Keratinocyte (primary cell): ENCODE data around the gene OPALIN. TPM values are rescaled to one million over a fixed set of nuclear protein-coding genes. Genes with fewer than 3 reads are reported as not detected.

ENCODE experiments used
- DNase-seq: peaks from one replicate; pipeline ENCODE4 v3.0.0-alpha.2; 2011; ENCODE audit warnings: low read depth, missing footprints, low spot score
- FAIRE-seq: peaks from 2 replicates; lab custom pipeline; 2011; peaks lifted over from hg19 to GRCh38; lab: Jason Lieb, UNC
- H2AFZ ChIP-seq: 2 replicates; pipeline ENCODE4 v1.6.0; 2012; ENCODE audit warnings: low read length, control low read depth, inconsistent platforms; ENCODE audit not compliant: control insufficient read depth
- H3K27ac ChIP-seq: 2 replicates; pipeline ENCODE4 v1.5.1; 2011; ENCODE audit warnings: low read length; ENCODE audit not compliant: control insufficient read depth, insufficient read depth
- H3K27me3 ChIP-seq: 3 replicates; pipeline ENCODE4 v1.6.0; 2011; ENCODE audit warnings: low read length; ENCODE audit not compliant: control insufficient read depth, insufficient read depth; ENCODE audit errors: extremely low read depth
- H3K36me3 ChIP-seq, 2 experiments: 2 replicates in 1 of 2; 3 replicates in 1 of 2; pipeline ENCODE4 v1.5.1; 2011; ENCODE audit warnings: low read length in 2 of 2, mild to moderate bottlenecking in 1 of 2; ENCODE audit not compliant: control insufficient read depth in 2 of 2, insufficient read depth in 2 of 2; ENCODE audit errors: extremely low read depth in 1 of 2
- H3K4me1 ChIP-seq: 3 replicates; pipeline ENCODE4 v1.5.1; 2011; ENCODE audit warnings: low read length; ENCODE audit not compliant: control insufficient read depth, insufficient read depth; ENCODE audit errors: extremely low read depth
- H3K4me2 ChIP-seq: 3 replicates; pipeline ENCODE4 v1.6.0; 2011; ENCODE audit warnings: low read depth, low read length; ENCODE audit not compliant: control insufficient read depth, insufficient read depth; ENCODE audit errors: extremely low read depth
- H3K4me3 ChIP-seq, 3 experiments: fragments of 200-600 bp in 1 of 3; sonication (generic) in 1 of 3; 2 replicates in 2 of 3; 3 replicates in 1 of 3; pipeline ENCODE4 v1.5.1; 2011 to 2016; ENCODE audit warnings: low read length in 3 of 3, mild to moderate bottlenecking in 3 of 3, control low read depth in 2 of 3, inconsistent platforms in 1 of 3, low read depth in 1 of 3, mixed read lengths in 1 of 3, mixed run types in 1 of 3, moderate library complexity in 1 of 3; ENCODE audit not compliant: control insufficient read depth in 2 of 3, insufficient read depth in 2 of 3; ENCODE audit errors: extremely low read depth in 1 of 3
- H3K79me2 ChIP-seq: 2 replicates; pipeline ENCODE4 v1.6.0; 2012; ENCODE audit warnings: low read length; ENCODE audit not compliant: control insufficient read depth, insufficient read depth
- H3K9ac ChIP-seq: 3 replicates; pipeline ENCODE4 v1.6.0; 2011; ENCODE audit warnings: low read length; ENCODE audit not compliant: control insufficient read depth, insufficient read depth; ENCODE audit errors: extremely low read depth
- H3K9me1 ChIP-seq: 3 replicates; pipeline ENCODE4 v1.6.0; 2011; ENCODE audit warnings: low read length; ENCODE audit not compliant: control insufficient read depth, insufficient read depth; ENCODE audit errors: extremely low read depth
- H3K9me3 ChIP-seq: 2 replicates; pipeline ENCODE4 v1.5.1; 2012; ENCODE audit warnings: low read depth, low read length; ENCODE audit not compliant: control insufficient read depth
- H4K20me1 ChIP-seq: 3 replicates; pipeline ENCODE4 v1.6.0; 2011; ENCODE audit warnings: low read length; ENCODE audit not compliant: control insufficient read depth, insufficient read depth; ENCODE audit errors: extremely low read depth
- CTCF ChIP-seq, 3 experiments: IDR thresholded peaks in 1 of 3; conservative IDR thresholded peaks in 1 of 3; optimal IDR thresholded peaks in 1 of 3; 2 replicates in 2 of 3; 3 replicates in 1 of 3; pipeline versions ENCODE3 to v1.5.1; 2011; ENCODE audit warnings: low read length in 3 of 3, mild to moderate bottlenecking in 3 of 3, moderate library complexity in 2 of 3, control low read depth in 1 of 3, inconsistent platforms in 1 of 3; ENCODE audit not compliant: insufficient read depth in 2 of 3; ENCODE audit errors: extremely low read depth in 1 of 3
- EZH2 ChIP-seq: IDR thresholded peaks from one replicate; pipeline ENCODE4 v1.6.1; 2012; ENCODE audit warnings: inconsistent platforms, mild to moderate bottlenecking, low read length, moderate library complexity
- dilution Hi-C: fragments of 300-500 bp; cut with MboI; formaldehyde crosslinking; loops from one replicate; pipeline ENCODE4 v1.7.0; 2020; ENCODE audit warnings: low sequenced_read_pairs; ENCODE audit not compliant: extremely low pct_ligation_motif_present
- polyA plus RNA-seq, 5 experiments: library from polyadenylated mRNA; depleted of rRNA in 3 of 5; stranded (reverse) in 3 of 5; stranded (forward) in 1 of 5; unstranded in 1 of 5; fragments of >200 nt; gene quantifications; 1 replicate in 1 of 5; 2 replicates in 3 of 5; 3 replicates in 1 of 5; pipeline versions ENCODE4 v1.2.1 to v1.2.3, GENCODE V29; 2011 to 2012; ENCODE audit warnings: missing spikeins in 2 of 5, low read depth in 1 of 5, low replicate concordance in 1 of 5

OPALIN gene
- polyA plus RNA-seq, 1 donor (not counting 4 experiments of a cell fraction or from before 2014, with no cell fraction given) = not detected

GRCh38 chr10:96352582-96352981 lies 6.2 kb downstream of the OPALIN start:
- dilution Hi-C loops = no loop called here
- Histone ChIP-seq H3K36me3 (no peaks in the 10 kb centered on the region), H3K4me2 (no peak overlapping the region), H2AFZ (no peak overlapping the region), H3K9me3 (no peaks in the 10 kb centered on the region), H4K20me1 (no peaks in the 10 kb centered on the region), H3K9me1 (no peaks in the 10 kb centered on the region), H3K9ac (no peak overlapping the region), H3K79me2 (no peaks in the 10 kb centered on the region), H3K4me1 (no peaks in the 10 kb centered on the region), H3K4me3 (no peak overlapping the region), H3K27me3 (no peaks in the 10 kb centered on the region), H3K27ac (no peak overlapping the region)
- TF ChIP-seq CTCF (optimal IDR thresholded peaks at IDR 0.05 in 1 of 3, IDR thresholded peaks at IDR 0.05 in 1 of 3, conservative IDR thresholded peaks at IDR 0.05 in 1 of 3; ENCODE audit: extremely low read depth in 1 of 3, insufficient read depth in 2 of 3, low read length in 3 of 3) (no peak), EZH2 (no peak)
- FAIRE-seq = no peak
- no peak for DNase-seq

- Histone ChIP-seq H4K20me1 (no peaks in the 10 kb centered on the region), H2AFZ (no peak overlapping the region), H3K9me1 (no peaks in the 10 kb centered on the region), H3K36me3 (no peaks in the 10 kb centered on the region), H3K4me1 (no peaks in the 10 kb centered on the region), H3K27ac (no peak overlapping the region), H3K27me3 (no peaks in the 10 kb centered on the region), H3K9me3 (no peaks in the 10 kb centered on the region), H3K4me2 (no peak overlapping the region), H3K4me3 (no peak overlapping the region), H3K9ac (no peak overlapping the region), H3K79me2 (no peaks in the 10 kb centered on the region)
- FAIRE-seq (no peak), DNase-seq (no peak)
- no peak for TF ChIP-seq EZH2
- no peak for TF ChIP-seq CTCF (optimal IDR thresholded peaks at IDR 0.05 in 1 of 3, IDR thresholded peaks at IDR 0.05 in 1 of 3, conservative IDR thresholded peaks at IDR 0.05 in 1 of 3; ENCODE audit: extremely low read depth in 1 of 3, insufficient read depth in 2 of 3, low read length in 3 of 3)
- dilution Hi-C loops = no loop called here
Measured at GRCh38 chr10:96352027-96352426, 6.8 kb downstream of the OPALIN start.
